GM12878 (cell line): ENCODE results near the gene STK17A. TPM values are rescaled to one million over a fixed set of nuclear protein-coding genes. Genes with fewer than 3 reads are reported as not detected.

ENCODE experiments used
- ATAC-seq: fragments of 200-7000 bp; cut with Tn5 transposase; 3 replicates; pipeline ENCODE4 v1.9.1; 2020; ENCODE audit warnings: mild to moderate bottlenecking, moderate library complexity
- BruUV-seq: library from RNA; stranded (reverse); fragments of 400-500 nt; replicated peaks from 2 replicates; lab custom pipeline; 2021; lab: Mats Ljungman, UMichigan
- CTCF ChIA-PET: fragments of 300-600 bp; sonication (Branson Sonifier 250); formaldehyde crosslinking; extraction: SDS; loops from one replicate; lab custom pipeline; 2021; ENCODE audit warnings: inconsistent platforms; lab: Yijun Ruan, JAX
- POLR2A ChIA-PET: fragments of 350-600 bp; formaldehyde crosslinking; extraction: SDS; loops from one replicate; lab custom pipeline; 2021; ENCODE audit warnings: inconsistent platforms; lab: Charles Lee
- RAD21 ChIA-PET: fragments of 300-600 bp; sonication (Branson Sonifier 250); formaldehyde crosslinking; loops from one replicate; lab custom pipeline; 2023; ENCODE audit warnings: antibody characterized with exemption; ENCODE audit not compliant: unreplicated experiment; lab: Charles Lee
- SMC1A ChIA-PET: fragments of 300-600 bp; sonication (Branson Sonifier 250); formaldehyde crosslinking; loops from one replicate; lab custom pipeline; 2023; ENCODE audit not compliant: unreplicated experiment, uncharacterized antibody; lab: Charles Lee
- DNase-seq: peaks from one replicate; pipeline ENCODE4 v3.0.0-alpha.2; 2011; ENCODE audit warnings: low read depth, low spot score
- FAIRE-seq: peaks from 3 replicates; lab custom pipeline; 2011; peaks lifted over from hg19 to GRCh38; lab: Jason Lieb, UNC
- H2AFZ ChIP-seq: 2 replicates; pipeline ENCODE4 v1.6.0; 2011; ENCODE audit warnings: low read depth, low read length, control low read depth; ENCODE audit not compliant: control insufficient read depth
- H3K27ac ChIP-seq: 2 replicates; pipeline ENCODE4 v1.5.1; 2011; ENCODE audit warnings: control low read depth; ENCODE audit not compliant: control insufficient read depth, insufficient read depth
- H3K27me3 ChIP-seq, 2 experiments: replicated peaks in 1 of 2; 2 replicates each; pipeline versions ENCODE4 v1.6.0 to v1.6.1; 2011; ENCODE audit warnings: low read length in 1 of 2; ENCODE audit not compliant: control insufficient read depth in 2 of 2, insufficient read depth in 2 of 2
- H3K36me3 ChIP-seq, 2 experiments: 2 replicates each; pipeline ENCODE4 v1.5.1; 2011; ENCODE audit warnings: low read length in 1 of 2; ENCODE audit not compliant: control insufficient read depth in 2 of 2, insufficient read depth in 2 of 2
- H3K4me1 ChIP-seq: 2 replicates; pipeline ENCODE4 v1.6.1; 2011; ENCODE audit warnings: mild to moderate bottlenecking, low read length, moderate library complexity, mixed read lengths; ENCODE audit not compliant: control insufficient read depth, insufficient read depth
- H3K4me2 ChIP-seq: 2 replicates; pipeline ENCODE4 v1.6.0; 2011; ENCODE audit warnings: control low read depth; ENCODE audit not compliant: control insufficient read depth, insufficient read depth
- H3K4me3 ChIP-seq: fragments of 200-600 bp; sonication (generic); 2 replicates; pipeline ENCODE4 v1.5.1; 2016
- H3K79me2 ChIP-seq: 2 replicates; pipeline ENCODE4 v1.6.0; 2011; ENCODE audit warnings: low read length; ENCODE audit not compliant: control insufficient read depth, insufficient read depth
- H3K9ac ChIP-seq: 2 replicates; pipeline ENCODE4 v1.8.0; 2011; ENCODE audit warnings: low read length, control low read depth, mixed read lengths; ENCODE audit not compliant: control insufficient read depth, insufficient read depth
- H3K9me3 ChIP-seq: replicated peaks from 3 replicates; pipeline ENCODE4 v1.5.1; 2011; ENCODE audit warnings: mild to moderate bottlenecking, low read length; ENCODE audit not compliant: control insufficient read depth, insufficient read depth
- H4K20me1 ChIP-seq: 2 replicates; pipeline ENCODE4 v1.6.0; 2011; ENCODE audit not compliant: control insufficient read depth, insufficient read depth
- ATF7 ChIP-seq: fragments of 450-650 bp; IDR thresholded peaks from 2 replicates; pipeline ENCODE4 v1.6.1; 2016; ENCODE audit warnings: low read depth, mild to moderate bottlenecking
- CREB1 ChIP-seq: IDR thresholded peaks from 2 replicates; pipeline ENCODE4 v1.6.1; 2012; ENCODE audit warnings: low read depth, mild to moderate bottlenecking, inconsistent platforms
- EED ChIP-seq: sonication (generic); IDR thresholded peaks from 2 replicates; pipeline ENCODE4 v1.6.1; 2016; ENCODE audit warnings: antibody characterized with exemption, low read depth
- ELK1 ChIP-seq: IDR thresholded peaks from 2 replicates; pipeline ENCODE4 v1.6.1; 2012; ENCODE audit warnings: low read depth, low read length, improper control_type of control experiment
- ETV6 ChIP-seq, 2 experiments: fragments of 450-650 bp in 1 of 2; IDR thresholded peaks in 1 of 2; conservative IDR thresholded peaks in 1 of 2; 2 replicates each; pipeline ENCODE4 v1.6.1; 2014; ENCODE audit warnings: antibody characterized with exemption in 1 of 2, borderline replicate concordance in 1 of 2, low read depth in 1 of 2, mild to moderate bottlenecking in 1 of 2, moderate library complexity in 1 of 2
- GABPA ChIP-seq: IDR thresholded peaks from 2 replicates; pipeline ENCODE4 v1.6.1; 2014; ENCODE audit warnings: antibody characterized with exemption, low read depth, mild to moderate bottlenecking, inconsistent platforms
- IKZF2 ChIP-seq, 2 experiments: fragments of 450-650 bp; IDR thresholded peaks; 2 replicates each; pipeline ENCODE4 v1.6.1; 2017; ENCODE audit warnings: mild to moderate bottlenecking in 2 of 2, moderate library complexity in 2 of 2
- IRF5 ChIP-seq: fragments of 450-650 bp; IDR thresholded peaks from 2 replicates; pipeline ENCODE4 v1.6.1; 2017; ENCODE audit warnings: borderline replicate concordance
- KAT2A ChIP-seq: conservative IDR thresholded peaks from 2 replicates; pipeline ENCODE4 v1.6.1; 2011; ENCODE audit warnings: low read depth, low read length; ENCODE audit not compliant: control insufficient read depth
- SPI1 ChIP-seq: IDR thresholded peaks from 2 replicates; pipeline ENCODE4 v1.6.1; 2011; ENCODE audit warnings: low read depth, mild to moderate bottlenecking, low read length, moderate library complexity, borderline replicate concordance; ENCODE audit not compliant: insufficient read depth
- SRF ChIP-seq, 2 experiments: IDR thresholded peaks; 2 replicates each; pipeline ENCODE4 v1.6.1; 2011; ENCODE audit warnings: low read depth in 2 of 2, low read length in 2 of 2, mild to moderate bottlenecking in 1 of 2, moderate library complexity in 1 of 2
- SUPT20H ChIP-seq: IDR thresholded peaks from 2 replicates; pipeline ENCODE4 v1.6.1; 2011; ENCODE audit warnings: low read depth, mild to moderate bottlenecking, low read length, moderate library complexity, borderline replicate concordance; ENCODE audit not compliant: control insufficient read depth
- WGBS: methylation state at CpG from one replicate; pipeline ENCODE4 v1.1.6; 2016; ENCODE audit warnings: low lambda C conversion rate; ENCODE audit not compliant: insufficient replicate concordance, insufficient coverage; ENCODE audit errors: missing lambda C conversion rate; 5-methylcytosine and 5-hydroxymethylcytosine counted together
- in situ Hi-C: fragments of 300-500 bp; cut with MboI; formaldehyde crosslinking; loops from 9 replicates; pipeline ENCODE4 v1.14.3; 2018; ENCODE audit warnings: mixed read lengths
- intact Hi-C: fragments of 100-400 bp; cut with micrococcal nuclease; formaldehyde crosslinking; loops from one replicate; pipeline ENCODE4 v1.14.2; 2022; ENCODE audit not compliant: unreplicated experiment
- polyA plus RNA-seq, 11 experiments: library from polyadenylated mRNA; depleted of rRNA in 4 of 11; unstranded in 6 of 11; stranded (reverse) in 5 of 11; fragments of >200 nt; fragmentation: Nextera tagmentation in 4 of 11; fragmentation: Illumina TruSeq in 1 of 11; extraction: Ambion mirVana in 4 of 11; extraction: Trizol in 1 of 11; gene quantifications; 1 replicate in 1 of 11; 2 replicates in 10 of 11; pipeline versions ENCODE4 v1.2.1 to v1.2.3, GENCODE V29; 2011 to 2016; ENCODE audit warnings: inconsistent platforms in 2 of 11, missing spikeins in 2 of 11, low read depth in 1 of 11
- total RNA-seq, 4 experiments: library from RNA; depleted of rRNA in 3 of 4; stranded (reverse); fragments of >200 nt in 3 of 4; fragmentation: Illumina TruSeq in 1 of 4; extraction: Trizol in 1 of 4; gene quantifications; 2 replicates each; pipeline versions ENCODE4 v1.2.1 to v1.2.3, GENCODE V29; 2013 to 2021
- TF ChIP-seq, protein P1 (sequence below): IDR thresholded peaks from 2 replicates; pipeline ENCODE4 v1.6.1; 2012; ENCODE audit warnings: low read depth, low read length, improper control_type of control experiment
- TF ChIP-seq, protein P2 (sequence below): fragments of 450-650 bp; IDR thresholded peaks from 2 replicates; pipeline ENCODE4 v1.6.1; 2016; ENCODE audit warnings: mild to moderate bottlenecking, moderate library complexity, borderline replicate concordance

STK17A gene
- total and polyA plus RNA-seq, 10 of the 15 experiments (the other 5 are each of a cell fraction or from before 2014, with no cell fraction given) = 18.5 to 91.6 (median 70.8) TPM

DNA sequence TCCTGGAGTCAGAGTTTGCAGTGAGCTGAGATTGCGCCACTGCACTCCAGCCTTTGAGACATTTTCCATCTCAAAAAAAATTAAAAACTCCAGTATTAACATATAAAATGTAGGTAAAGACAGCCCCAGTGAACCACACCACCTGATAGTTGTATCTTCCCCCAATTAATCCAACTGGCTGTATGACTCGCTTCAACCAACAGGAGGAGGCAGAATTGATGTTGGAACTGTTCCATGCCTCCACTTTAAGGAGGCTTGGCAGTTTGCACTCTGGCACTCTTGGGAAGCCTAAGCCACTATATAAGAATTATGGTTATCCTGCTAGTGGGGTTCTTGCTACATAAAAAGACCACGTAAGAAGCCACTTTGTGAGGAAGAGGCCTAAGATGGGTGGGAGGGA is 72.7 kb downstream of the STK17A start (continued):
- TF ChIP-seq IRF5 (no peak), KAT2A (no peak), EED (no peak), CREB1 (no peak), SPI1 (no peak), GABPA (no peak), SRF (IDR thresholded peaks at IDR 0.05; ENCODE audit: low read depth in 2 of 2, low read length in 2 of 2) (no peak), SUPT20H (no peak)
- TF ChIP-seq, protein P1, sequence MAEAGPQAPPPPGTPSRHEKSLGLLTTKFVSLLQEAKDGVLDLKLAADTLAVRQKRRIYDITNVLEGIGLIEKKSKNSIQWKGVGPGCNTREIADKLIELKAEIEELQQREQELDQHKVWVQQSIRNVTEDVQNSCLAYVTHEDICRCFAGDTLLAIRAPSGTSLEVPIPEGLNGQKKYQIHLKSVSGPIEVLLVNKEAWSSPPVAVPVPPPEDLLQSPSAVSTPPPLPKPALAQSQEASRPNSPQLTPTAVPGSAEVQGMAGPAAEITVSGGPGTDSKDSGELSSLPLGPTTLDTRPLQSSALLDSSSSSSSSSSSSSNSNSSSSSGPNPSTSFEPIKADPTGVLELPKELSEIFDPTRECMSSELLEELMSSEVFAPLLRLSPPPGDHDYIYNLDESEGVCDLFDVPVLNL = no peak

- no TSS peak for BruUV-seq
- intact Hi-C loops = no loop called here
- TF ChIP-seq, protein P2, sequence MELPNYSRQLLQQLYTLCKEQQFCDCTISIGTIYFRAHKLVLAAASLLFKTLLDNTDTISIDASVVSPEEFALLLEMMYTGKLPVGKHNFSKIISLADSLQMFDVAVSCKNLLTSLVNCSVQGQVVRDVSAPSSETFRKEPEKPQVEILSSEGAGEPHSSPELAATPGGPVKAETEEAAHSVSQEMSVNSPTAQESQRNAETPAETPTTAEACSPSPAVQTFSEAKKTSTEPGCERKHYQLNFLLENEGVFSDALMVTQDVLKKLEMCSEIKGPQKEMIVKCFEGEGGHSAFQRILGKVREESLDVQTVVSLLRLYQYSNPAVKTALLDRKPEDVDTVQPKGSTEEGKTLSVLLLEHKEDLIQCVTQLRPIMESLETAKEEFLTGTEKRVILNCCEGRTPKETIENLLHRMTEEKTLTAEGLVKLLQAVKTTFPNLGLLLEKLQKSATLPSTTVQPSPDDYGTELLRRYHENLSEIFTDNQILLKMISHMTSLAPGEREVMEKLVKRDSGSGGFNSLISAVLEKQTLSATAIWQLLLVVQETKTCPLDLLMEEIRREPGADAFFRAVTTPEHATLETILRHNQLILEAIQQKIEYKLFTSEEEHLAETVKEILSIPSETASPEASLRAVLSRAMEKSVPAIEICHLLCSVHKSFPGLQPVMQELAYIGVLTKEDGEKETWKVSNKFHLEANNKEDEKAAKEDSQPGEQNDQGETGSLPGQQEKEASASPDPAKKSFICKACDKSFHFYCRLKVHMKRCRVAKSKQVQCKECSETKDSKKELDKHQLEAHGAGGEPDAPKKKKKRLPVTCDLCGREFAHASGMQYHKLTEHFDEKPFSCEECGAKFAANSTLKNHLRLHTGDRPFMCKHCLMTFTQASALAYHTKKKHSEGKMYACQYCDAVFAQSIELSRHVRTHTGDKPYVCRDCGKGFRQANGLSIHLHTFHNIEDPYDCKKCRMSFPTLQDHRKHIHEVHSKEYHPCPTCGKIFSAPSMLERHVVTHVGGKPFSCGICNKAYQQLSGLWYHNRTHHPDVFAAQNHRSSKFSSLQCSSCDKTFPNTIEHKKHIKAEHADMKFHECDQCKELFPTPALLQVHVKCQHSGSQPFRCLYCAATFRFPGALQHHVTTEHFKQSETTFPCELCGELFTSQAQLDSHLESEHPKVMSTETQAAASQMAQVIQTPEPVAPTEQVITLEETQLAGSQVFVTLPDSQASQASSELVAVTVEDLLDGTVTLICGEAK = no peak
- no peak for TF ChIP-seq ELK1
- TF ChIP-seq ETV6 (conservative IDR thresholded peaks at IDR 0.05 in 1 of 2, IDR thresholded peaks at IDR 0.05 in 1 of 2; ENCODE audit: borderline replicate concordance in 1 of 2, low read depth in 1 of 2) = no peak
- no peak for TF ChIP-seq IKZF2 (IDR thresholded peaks at IDR 0.05)
- TF ChIP-seq ATF7 = no peak
Observed at GRCh38 chr7:43656997-43657396, 74.1 kb downstream of the STK17A start.

More at GRCh38 chr7:43656997-43657396, 74.1 kb downstream of the STK17A start:
- no peaks in the 10 kb centered on the region for H4K20me1 ChIP-seq
- peaks cover 39% of the 10 kb centered on the region for H3K79me2 ChIP-seq
- H3K36me3 ChIP-seq = peaks cover 5 to 6% of the 10 kb centered on the region in 2 experiments
- SMC1A ChIA-PET = no interaction called here
- ATAC-seq (no peak), FAIRE-seq (no peak), DNase-seq (no peak)
- CTCF ChIA-PET = no interaction called here
- no peak overlapping the region for H3K4me3 ChIP-seq
- H3K27ac ChIP-seq = no peak overlapping the region
- peaks cover 2% of the 10 kb centered on the region; the same call in 2 of the 3 replicates for H3K9me3 ChIP-seq
- no peaks in the 10 kb centered on the region for H3K27me3 ChIP-seq
- POLR2A ChIA-PET = no interaction called here
- in situ Hi-C loops = no loop called here
- H3K4me2 ChIP-seq = no peak overlapping the region
- no peak overlapping the region for H3K9ac ChIP-seq
- 100% methylated on average over 2 of the region's 2 CpGs for WGBS
- no peak overlapping the region for H2AFZ ChIP-seq
- RAD21 ChIA-PET = no interaction called here
- peaks cover 30% of the 10 kb centered on the region for H3K4me1 ChIP-seq
